Middle frontal gyrus (tissue), 1 donor: ENCODE measurements around the gene AP3S2.
"Not testable (repeated sequence)": the region's sequence is repeated elsewhere in the genome, so short reads cannot be mapped to it uniquely, and the experiment has no call there.

Source experiments
- DNase-seq: peaks from one replicate; pipeline ENCODE4 v3.0.0-alpha.2; 2015; ENCODE audit warnings: low spot score; ENCODE audit errors: extremely low spot score

Gene AP3S2

GRCh38 chr15:89801471-89802195, 92.2 kb downstream of the AP3S2 start:
- DNase-seq, result no peak

GRCh38 chr15:89799918-89800498, 93.8 kb downstream of the AP3S2 start:
- DNase-seq, result no peak

- no peak for DNase-seq
Observed at GRCh38 chr15:89799011-89799911, 94.5 kb downstream of the AP3S2 start.

GRCh38 chr15:89797678-89798201, 96.1 kb downstream of the AP3S2 start:
- no peak for DNase-seq

GRCh38 chr15:89795996-89796395, 97.8 kb downstream of the AP3S2 start:
- DNase-seq, result no peak

- DNase-seq, result no peak
Observed at GRCh38 chr15:89794627-89795241, 99.1 kb downstream of the AP3S2 start.

- no peak for DNase-seq
Observed at GRCh38 chr15:89792106-89792805, 101.5 kb downstream of the AP3S2 start.

GRCh38 chr15:89790661-89791060, 103.1 kb downstream of the AP3S2 start:
- no peak for DNase-seq

GRCh38 chr15:89790206-89790605, 103.6 kb downstream of the AP3S2 start:
- no peak for DNase-seq

GRCh38 chr15:89788585-89788984, 105.2 kb downstream of the AP3S2 start:
- DNase-seq, result not testable (repeated sequence)

GRCh38 chr15:89787944-89788343, 105.8 kb downstream of the AP3S2 start:
- no peak for DNase-seq

- DNase-seq, result no peak
Observed at GRCh38 chr15:89785774-89786140, 108.0 kb downstream of the AP3S2 start.

- DNase-seq, result no peak
Observed at GRCh38 chr15:89785064-89785773, 108.6 kb downstream of the AP3S2 start.

GRCh38 chr15:89784686-89784960, 109.2 kb downstream of the AP3S2 start:
- no peak for DNase-seq

- no peak for DNase-seq
Observed at GRCh38 chr15:89783861-89784685, 109.7 kb downstream of the AP3S2 start.

GRCh38 chr15:89783111-89783860, 110.5 kb downstream of the AP3S2 start:
- DNase-seq, result no peak

GRCh38 chr15:89782619-89782950, 111.2 kb downstream of the AP3S2 start:
- not testable (repeated sequence) for DNase-seq

- DNase-seq, result no peak
Observed at GRCh38 chr15:89781891-89782618, 111.7 kb downstream of the AP3S2 start.
